K562 (cell line): ENCODE measurements around the gene ZNF276. TPM values are rescaled to one million over a fixed set of nuclear protein-coding genes. Genes with fewer than 3 reads are reported as not detected.
"Not testable (repeated sequence)": the region's sequence is repeated elsewhere in the genome, so short reads cannot be mapped to it uniquely, and the experiment has no call there.

Experiments
- ATAC-seq: fragments of 200-7000 bp; cut with Tn5 transposase; 3 replicates; pipeline ENCODE4 v1.9.1; 2020; ENCODE audit warnings: moderate library complexity
- BruUV-seq: library from RNA; stranded (reverse); fragments of 400-500 nt; replicated peaks from 2 replicates; lab custom pipeline; 2021; lab: Mats Ljungman, UMichigan
- CTCF ChIA-PET: fragments of 300-600 bp; formaldehyde crosslinking; extraction: SDS; loops from one replicate; lab custom pipeline; 2021; ENCODE audit warnings: low intra/inter-chr PET ratio; lab: Yijun Ruan, JAX
- POLR2A ChIA-PET: fragments of 300-600, 350-650 bp; sonication (Branson Sonifier 250); formaldehyde crosslinking; extraction: SDS; loops from one replicate; lab custom pipeline; 2021; ENCODE audit warnings: antibody characterized with exemption, inconsistent platforms; lab: Yijun Ruan, JAX
- DNase-seq, 4 experiments: peaks; one replicate each; pipeline versions ENCODE4 v3.0.0 to v3.0.0-alpha.2; 2011 to 2018; ENCODE audit warnings: low spot score in 3 of 4, mixed read lengths in 3 of 4; ENCODE audit errors: extremely low read depth in 1 of 4
- FAIRE-seq: peaks from 2 replicates; lab custom pipeline; 2011; peaks lifted over from hg19 to GRCh38; lab: Jason Lieb, UNC
- H2AFZ ChIP-seq: 2 replicates; pipeline ENCODE4 v1.6.0; 2011; ENCODE audit warnings: low read depth, low read length, control low read depth, inconsistent platforms
- H3K27ac ChIP-seq: fragments of 200-600 bp; 3 replicates; pipeline ENCODE4 v1.8.0; 2011; ENCODE audit warnings: low read depth, mild to moderate bottlenecking, control low read depth, inconsistent platforms, low read length, moderate library complexity, mixed read lengths; ENCODE audit errors: extremely low read depth
- H3K27me3 ChIP-seq, 2 experiments: fragments of 300-600 bp in 1 of 2; 2 replicates in 1 of 2; 3 replicates in 1 of 2; pipeline versions ENCODE4 v1.6.0 to v1.8.0; 2011; ENCODE audit warnings: inconsistent platforms in 2 of 2, low read length in 2 of 2, mild to moderate bottlenecking in 1 of 2, mixed read lengths in 1 of 2, moderate library complexity in 1 of 2; ENCODE audit not compliant: control insufficient read depth in 2 of 2, insufficient read depth in 2 of 2
- H3K36me3 ChIP-seq: fragments of 300-600 bp; 3 replicates; pipeline ENCODE4 v1.8.0; 2011; ENCODE audit warnings: mild to moderate bottlenecking, low read length, inconsistent platforms; ENCODE audit not compliant: control insufficient read depth, insufficient read depth
- H3K4me1 ChIP-seq, 2 experiments: fragments of 200-600 bp in 1 of 2; replicated peaks in 1 of 2; 2 replicates in 1 of 2; 3 replicates in 1 of 2; pipeline versions ENCODE4 v1.5.1 to v1.8.0; 2011; ENCODE audit warnings: inconsistent platforms in 2 of 2, low read length in 2 of 2, mild to moderate bottlenecking in 1 of 2, mixed read lengths in 1 of 2, moderate library complexity in 1 of 2; ENCODE audit not compliant: control insufficient read depth in 2 of 2, insufficient read depth in 2 of 2
- H3K4me2 ChIP-seq: 2 replicates; pipeline ENCODE4 v1.6.1; 2011; ENCODE audit warnings: low read length, control low read depth, inconsistent platforms, mixed read lengths; ENCODE audit not compliant: insufficient read depth
- H3K4me3 ChIP-seq: fragments of 200-600 bp; sonication (generic), shearing (Covaris generic); 2 replicates; pipeline ENCODE4 v1.5.1; 2016; ENCODE audit warnings: control low read depth, inconsistent platforms
- H3K79me2 ChIP-seq: fragments of 200-600 bp; 3 replicates; pipeline ENCODE4 v1.8.0; 2011; ENCODE audit warnings: low read length, inconsistent platforms; ENCODE audit not compliant: control insufficient read depth, insufficient read depth
- H3K9ac ChIP-seq, 2 experiments: 2 replicates each; pipeline versions ENCODE4 v1.6.0 to v1.6.1; 2011; ENCODE audit warnings: low read depth in 2 of 2, low read length in 2 of 2, control low read depth in 1 of 2, inconsistent platforms in 1 of 2, mild to moderate bottlenecking in 1 of 2, mixed read lengths in 1 of 2; ENCODE audit not compliant: insufficient read depth in 1 of 2
- H3K9me1 ChIP-seq: one replicate; pipeline ENCODE4 v1.6.0; 2011; ENCODE audit warnings: inconsistent platforms, mild to moderate bottlenecking, low read length, moderate library complexity; ENCODE audit not compliant: control insufficient read depth, insufficient read depth
- H3K9me3 ChIP-seq: replicated peaks from 2 replicates; pipeline ENCODE4 v1.5.1; 2011; ENCODE audit warnings: low read depth, low read length, inconsistent platforms; ENCODE audit not compliant: control insufficient read depth, insufficient read depth
- H4K20me1 ChIP-seq: replicated peaks from 2 replicates; pipeline ENCODE4 v1.6.1; 2011; ENCODE audit warnings: low read length, inconsistent platforms, mixed read lengths; ENCODE audit not compliant: control insufficient read depth, insufficient read depth
- BCOR ChIP-seq: fragments of 450-650 bp; IDR thresholded peaks from 2 replicates; pipeline ENCODE4 v1.6.1; 2016
- HMGXB4 ChIP-seq: sonication (generic); formaldehyde crosslinking; IDR thresholded peaks from 2 replicates; pipeline ENCODE4 v1.8.1; 2023; ENCODE audit warnings: mild to moderate bottlenecking, missing genetic modification reagents
- KDM1A ChIP-seq, 2 experiments: fragments of 450-650 bp; IDR thresholded peaks; 2 replicates each; pipeline ENCODE4 v1.6.1; 2016; ENCODE audit warnings: mild to moderate bottlenecking in 2 of 2
- RBM25 ChIP-seq: fragments of 200-400 bp; formaldehyde crosslinking; IDR thresholded peaks from 2 replicates; pipeline ENCODE4 v1.6.1; 2018; ENCODE audit warnings: low read length, low read depth, moderate library complexity; ENCODE audit not compliant: severe bottlenecking
- ZNF146 ChIP-seq: IDR thresholded peaks from one replicate; pipeline ENCODE4 v1.6.1; 2018; ENCODE audit warnings: missing compliant biosample characterization; ENCODE audit not compliant: unreplicated experiment
- ZNF280B ChIP-seq: fragments of 250-450 bp; sonication (Bioruptor Pico); IDR thresholded peaks from 2 replicates; pipeline ENCODE4 v1.5.1; 2021; ENCODE audit warnings: mild to moderate bottlenecking
- ZZZ3 ChIP-seq: fragments of 450-650 bp; IDR thresholded peaks from 2 replicates; pipeline ENCODE4 v1.6.1; 2016; ENCODE audit warnings: antibody characterized with exemption, mild to moderate bottlenecking, moderate library complexity
- WGBS: fragments of 100-300 bp; shearing (Covaris generic); methylation state at CpG from one replicate; pipeline ENCODE4 v1.1.6; 2016; ENCODE audit warnings: low coverage, mixed read lengths; ENCODE audit not compliant: insufficient coverage; ENCODE audit errors: missing lambda C conversion rate; 5-methylcytosine and 5-hydroxymethylcytosine counted together
- in situ Hi-C: fragments of 300-500 bp; cut with MboI; formaldehyde crosslinking; loops from 4 replicates; pipeline ENCODE4 v1.15.0; 2018; ENCODE audit warnings: inconsistent platforms, mixed read lengths
- intact Hi-C: fragments of 100-400 bp; cut with micrococcal nuclease; formaldehyde crosslinking; loops from 2 replicates; pipeline ENCODE4 v1.14.2; 2022
- polyA plus RNA-seq, 8 experiments: library from polyadenylated mRNA; depleted of rRNA in 4 of 8; stranded (reverse) in 5 of 8; unstranded in 3 of 8; fragments of >200 nt; fragmentation: Nextera tagmentation in 2 of 8; fragmentation: Illumina TruSeq in 1 of 8; extraction: Ambion mirVana in 2 of 8; extraction: Trizol in 1 of 8; gene quantifications; 2 replicates each; pipeline versions ENCODE4 v1.2.1 to v1.2.3, GENCODE V29; 2011 to 2014; ENCODE audit warnings: inconsistent platforms in 1 of 8, missing spikeins in 1 of 8
- total RNA-seq, 7 experiments: library from RNA; depleted of rRNA in 6 of 7; stranded (reverse); fragments of >200 nt in 6 of 7; fragmentation: Illumina TruSeq in 2 of 7; extraction: Trizol in 2 of 7; gene quantifications; 2 replicates each; pipeline versions ENCODE4 v1.2.1 to v1.2.3, GENCODE V29; 2011 to 2021; ENCODE audit warnings: low replicate concordance in 1 of 7

The ZNF276 gene
- total and polyA plus RNA-seq, 9 of the 15 experiments (the other 6 are each of a cell fraction or from before 2014, with no cell fraction given) = 0.49 to 43.9 (median 15.8) TPM

DNA sequence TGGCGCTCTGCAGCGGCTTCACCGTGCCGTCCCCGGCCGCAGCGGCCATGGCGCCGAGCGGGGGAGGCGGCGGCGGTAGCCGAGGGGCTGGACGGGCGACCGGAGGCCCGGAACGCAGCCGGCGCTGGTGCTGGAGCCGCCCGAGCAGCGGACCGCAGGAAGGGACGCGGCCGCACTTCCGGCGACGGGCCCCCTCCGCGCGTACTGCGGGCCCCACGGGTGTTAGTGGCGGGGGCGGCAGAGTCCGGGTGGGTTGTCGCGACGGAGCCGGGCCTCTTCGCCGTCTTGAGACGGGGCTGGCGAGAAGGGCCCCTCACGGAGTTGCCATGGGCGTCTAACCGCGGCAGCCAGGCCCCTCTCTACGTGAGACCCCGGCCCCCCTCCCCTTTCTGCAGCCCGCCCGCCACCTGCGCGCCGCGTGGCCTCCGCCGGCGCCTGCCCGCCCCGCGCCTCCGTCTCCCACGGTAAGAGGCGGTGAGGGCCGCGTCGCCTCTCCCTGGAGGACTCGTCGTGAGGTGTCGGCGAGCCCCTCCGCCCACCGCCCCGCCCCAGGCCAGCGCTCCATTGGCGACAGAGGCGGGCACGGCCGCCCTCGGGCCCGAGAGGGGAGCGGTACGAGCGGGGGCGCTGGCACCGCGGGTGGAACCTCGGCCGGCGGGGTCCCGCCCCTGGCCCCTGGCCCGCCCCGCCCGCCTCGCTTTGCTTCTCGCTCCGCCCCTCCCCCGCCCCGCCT lies at the start of gene ZNF276, which contains the start of gene VPS9D1 (continued):
- TF ChIP-seq ZNF280B (CRISPR knock-in tag) (no peak), ZZZ3 (no peak), HMGXB4 (CRISPR knock-in tag) (peak; percentile 71; the same call in 1 of the 2 replicates)

GRCh38 chr16:89671565-89671964 lies 49.8 kb upstream of the ZNF276 start:
- 0 out of 2 replicates have a peak, but pooled peaks have one; percentile 22 for TF ChIP-seq BCOR
- TF ChIP-seq RBM25 = peak; percentile 28
- 0 out of 4 replicates have a peak, but pooled peaks of 1 of the 2 experiments have one; percentile 12 for TF ChIP-seq KDM1A (IDR thresholded peaks at IDR 0.05)
- peak; percentile 83 for TF ChIP-seq ZNF146 (CRISPR knock-in tag)
- H3K4me3 ChIP-seq, DNase-seq, FAIRE-seq, H3K27me3 ChIP-seq, intact Hi-C loops, POLR2A ChIA-PET, BruUV-seq, in situ Hi-C loops, H2AFZ ChIP-seq, H4K20me1 ChIP-seq, H3K9me1 ChIP-seq, ATAC-seq, H3K4me2 ChIP-seq, H3K36me3 ChIP-seq, H3K9ac ChIP-seq, H3K9me3 ChIP-seq, H3K27ac ChIP-seq, H3K79me2 ChIP-seq, CTCF ChIA-PET: not testable (repeated sequence)
- H3K4me1 ChIP-seq = peaks cover 0 to 23% of the 10 kb centered on the region in 2 experiments; a peak in 3 of 5 replicates
- 74% methylated on average over 3 of the region's 4 CpGs for WGBS
